GM23338 (cell line): Measurements from ENCODE around the gene GPAM. TPM values are rescaled to one million over a fixed set of nuclear protein-coding genes. Genes with fewer than 3 reads are reported as not detected.

Source experiments
- ATAC-seq: fragments of 200-7000 bp; cut with Tn5 transposase; 3 replicates; pipeline ENCODE4 v1.9.1; 2020
- DNase-seq: peaks from one replicate; pipeline ENCODE4 v3.0.0-alpha.2; 2015; ENCODE audit warnings: low spot score
- H2AFZ ChIP-seq: fragments of 200-600 bp; sonication (generic); 2 replicates; pipeline ENCODE4 v1.8.0; 2016; ENCODE audit warnings: antibody characterized with exemption, mild to moderate bottlenecking, moderate library complexity
- H3F3A ChIP-seq: fragments of 200-600 bp; sonication (generic); replicated peaks from 2 replicates; pipeline ENCODE4 v1.8.0; 2017; ENCODE audit warnings: antibody characterized with exemption, mixed run types, low read depth
- H3K27ac ChIP-seq: fragments of 200-600 bp; sonication (generic); 2 replicates; pipeline ENCODE4 v1.6.1; 2016; ENCODE audit warnings: low read depth
- H3K27me3 ChIP-seq: fragments of 200-600 bp; sonication (generic); 2 replicates; pipeline ENCODE4 v1.8.0; 2016; ENCODE audit warnings: mild to moderate bottlenecking, mixed run types, moderate library complexity; ENCODE audit not compliant: insufficient read depth
- H3K36me3 ChIP-seq: fragments of 200-600 bp; sonication (generic); 2 replicates; pipeline ENCODE4 v1.8.0; 2016; ENCODE audit warnings: mild to moderate bottlenecking; ENCODE audit not compliant: insufficient read depth
- H3K4me1 ChIP-seq: fragments of 200-600 bp; sonication (generic); 2 replicates; pipeline ENCODE4 v1.8.0; 2016; ENCODE audit warnings: mild to moderate bottlenecking, moderate library complexity; ENCODE audit not compliant: insufficient read depth
- H3K4me2 ChIP-seq: fragments of 200-600 bp; sonication (generic); 2 replicates; pipeline ENCODE4 v1.7.1; 2017; ENCODE audit warnings: mixed run types
- H3K4me3 ChIP-seq: fragments of 200-600 bp; sonication (generic); 2 replicates; pipeline ENCODE4 v1.6.1; 2016; ENCODE audit warnings: mixed run types
- H3K79me2 ChIP-seq: fragments of 200-600 bp; sonication (generic); replicated peaks from 2 replicates; pipeline ENCODE4 v1.8.0; 2017; ENCODE audit warnings: mild to moderate bottlenecking; ENCODE audit not compliant: insufficient read depth
- H3K9me2 ChIP-seq: fragments of 200-600 bp; sonication (generic); 2 replicates; pipeline ENCODE4 v1.8.0; 2017; ENCODE audit not compliant: insufficient read depth
- H4K20me1 ChIP-seq: fragments of 200-600 bp; sonication (generic); replicated peaks from 2 replicates; pipeline ENCODE4 v1.8.0; 2017; ENCODE audit warnings: mild to moderate bottlenecking; ENCODE audit not compliant: insufficient read depth
- H3K27ac Mint-ChIP-seq: 2 replicates; pipeline ENCODE4 v1.8.0; 2020; ENCODE audit warnings: inconsistent platforms, mild to moderate bottlenecking, moderate library complexity, mixed read lengths
- H3K27me3 Mint-ChIP-seq: 3 replicates; pipeline ENCODE4 v1.8.0; 2022; ENCODE audit warnings: low read depth, mild to moderate bottlenecking, moderate library complexity, mixed read lengths, inconsistent platforms; ENCODE audit not compliant: insufficient read depth, poor library complexity
- H3K36me3 Mint-ChIP-seq: 3 replicates; pipeline ENCODE4 v1.8.0; 2021; ENCODE audit warnings: low read depth, mild to moderate bottlenecking, inconsistent platforms, moderate library complexity, mixed read lengths
- H3K4me1 Mint-ChIP-seq: 3 replicates; pipeline ENCODE4 v1.8.0; 2020; ENCODE audit warnings: mild to moderate bottlenecking, inconsistent platforms, mixed read lengths
- H3K4me3 Mint-ChIP-seq: 3 replicates; pipeline ENCODE4 v1.8.0; 2021; ENCODE audit warnings: moderate library complexity, mild to moderate bottlenecking, inconsistent platforms, mixed read lengths
- H3K9me3 Mint-ChIP-seq: 3 replicates; pipeline ENCODE4 v1.8.0; 2020; ENCODE audit warnings: moderate library complexity, mild to moderate bottlenecking, inconsistent platforms, mixed read lengths
- CREB1 ChIP-seq: fragments of 250-450 bp; sonication (Bioruptor Pico); IDR thresholded peaks from 2 replicates; pipeline ENCODE4 v1.5.0; 2020; ENCODE audit warnings: low read depth, mild to moderate bottlenecking, moderate library complexity
- CTCF ChIP-seq, 2 experiments: fragments of 200-600 bp in 1 of 2; sonication (generic) in 1 of 2; conservative IDR thresholded peaks; 2 replicates each; pipeline versions ENCODE4 v1.5.1 to v1.6.1; 2016 to 2017; ENCODE audit warnings: antibody characterized with exemption in 2 of 2, low read depth in 2 of 2, mild to moderate bottlenecking in 2 of 2, moderate library complexity in 1 of 2
- EZH2 ChIP-seq: fragments of 200-600 bp; sonication (generic); IDR thresholded peaks from one replicate; pipeline ENCODE4 v1.8.0; 2017; ENCODE audit warnings: antibody characterized with exemption, mild to moderate bottlenecking, low read depth; ENCODE audit not compliant: unreplicated experiment
- EZH2phosphoT487 ChIP-seq: fragments of 200-600 bp; sonication (generic); IDR thresholded peaks from one replicate; pipeline ENCODE4 v1.8.1; 2018; ENCODE audit warnings: antibody characterized with exemption; ENCODE audit not compliant: unreplicated experiment
- JUNB ChIP-seq: IDR thresholded peaks from one replicate; pipeline ENCODE4 v1.6.1; 2016; ENCODE audit warnings: antibody characterized with exemption; ENCODE audit not compliant: unreplicated experiment
- NANOG ChIP-seq: IDR thresholded peaks from 2 replicates; pipeline ENCODE4 v1.6.1; 2016; ENCODE audit warnings: antibody characterized with exemption, borderline replicate concordance
- POLR2AphosphoS5 ChIP-seq: IDR thresholded peaks from 2 replicates; pipeline ENCODE4 v1.6.1; 2016; ENCODE audit warnings: antibody characterized with exemption, low read depth
- REST ChIP-seq: IDR thresholded peaks from one replicate; pipeline ENCODE4 v1.6.1; 2018; ENCODE audit warnings: antibody characterized with exemption; ENCODE audit not compliant: unreplicated experiment
- STAT1 ChIP-seq: IDR thresholded peaks from one replicate; pipeline ENCODE4 v1.6.1; 2016; ENCODE audit warnings: antibody characterized with exemption; ENCODE audit not compliant: unreplicated experiment
- ZNF114 ChIP-seq: fragments of 250-450 bp; sonication (Bioruptor Pico); IDR thresholded peaks from 2 replicates; pipeline ENCODE4 v1.5.0; 2020; ENCODE audit warnings: mild to moderate bottlenecking, moderate library complexity
- polyA plus RNA-seq: library from polyadenylated mRNA; unstranded; fragments of >200 nt; fragmentation: Nextera tagmentation; extraction: Ambion mirVana; gene quantifications from 2 replicates; pipeline ENCODE4 v1.2.1, GENCODE V29; 2016
- total RNA-seq: library from RNA; depleted of rRNA; stranded (reverse); fragments of >200 nt; shearing (Covaris generic); gene quantifications from 2 replicates; pipeline ENCODE4 v1.2.3, GENCODE V29; 2014
- TF ChIP-seq, protein P1 (sequence below): fragments of 250-450 bp; sonication (Bioruptor Pico); IDR thresholded peaks from 2 replicates; pipeline ENCODE4 v1.5.0; 2020; ENCODE audit warnings: mild to moderate bottlenecking, moderate library complexity

GPAM gene
- total and polyA plus RNA-seq, 2 experiments from 2014 or later, result 5.5 to 16.6 TPM

DNA sequence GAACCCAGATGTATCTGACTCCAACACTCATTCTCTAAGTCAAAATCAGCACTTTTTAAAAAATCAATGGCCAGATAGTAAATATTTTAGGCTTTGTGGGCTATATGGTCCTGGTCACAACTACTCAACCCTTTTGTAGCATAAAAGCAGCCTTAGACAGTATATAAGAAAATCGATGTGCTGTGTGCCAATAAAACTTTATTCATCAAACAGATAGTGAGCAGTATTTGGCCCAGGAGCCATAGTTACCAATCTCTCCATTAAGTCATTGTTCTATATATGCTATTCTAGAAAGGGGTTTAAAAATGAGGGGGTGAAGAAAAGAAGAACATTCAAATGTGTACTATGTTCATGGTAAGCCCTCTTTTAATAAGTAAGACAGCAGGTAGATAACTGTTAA is 18.5 kb upstream of the GPAM start:
- no peaks in the 10 kb centered on the region for H3K79me2 ChIP-seq
- Mint-ChIP-seq H3K27me3 (no peaks in the 10 kb centered on the region), H3K9me3 (peaks cover 2% of the 10 kb centered on the region; the same call in 1 of the 3 replicates), H3K4me3 (no peak overlapping the region), H3K4me1 (no peaks in the 10 kb centered on the region), H3K36me3 (no peaks in the 10 kb centered on the region), H3K27ac (no peak overlapping the region)
- no peak overlapping the region for H3K4me2 ChIP-seq
- H3F3A ChIP-seq, result no peaks in the 10 kb centered on the region
- H3K27ac ChIP-seq, result no peak overlapping the region
- H4K20me1 ChIP-seq, result no peaks in the 10 kb centered on the region
- no peaks in the 10 kb centered on the region for H3K27me3 ChIP-seq
- TF ChIP-seq POLR2AphosphoS5 (no peak), JUNB (no peak), EZH2 (no peak)
- H3K36me3 ChIP-seq, result no peaks in the 10 kb centered on the region
- H3K9me2 ChIP-seq, result peaks cover 3% of the 10 kb centered on the region; the same call in 1 of the 2 replicates
- no peak overlapping the region for H2AFZ ChIP-seq
- no peak for ATAC-seq
- DNase-seq, result no peak
- H3K4me3 ChIP-seq, result no peak overlapping the region
- no peaks in the 10 kb centered on the region for H3K4me1 ChIP-seq

DNA sequence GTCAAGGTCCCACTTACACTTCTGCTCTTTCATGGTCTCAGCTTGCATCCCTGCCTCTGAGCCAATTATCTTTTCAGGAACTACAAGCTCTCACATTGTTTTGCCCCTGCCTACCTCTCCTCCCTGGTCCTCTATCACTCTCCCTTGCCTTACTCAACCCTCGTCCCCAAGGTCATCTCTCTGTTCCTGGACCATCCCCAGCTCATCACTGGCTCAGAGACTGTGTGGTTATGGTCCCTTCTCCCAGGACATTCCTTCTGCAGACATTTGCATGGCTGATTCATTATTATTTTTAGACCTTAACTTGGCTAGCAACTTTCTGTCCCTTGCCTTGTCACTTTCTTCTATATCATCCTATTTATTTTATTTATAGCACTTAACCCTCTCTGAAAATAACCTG is 17.8 kb upstream of the GPAM start:
- Histone ChIP-seq H3F3A (no peaks in the 10 kb centered on the region), H2AFZ (no peak overlapping the region), H3K9me2 (no peaks in the 10 kb centered on the region), H3K79me2 (no peaks in the 10 kb centered on the region), H3K4me1 (no peaks in the 10 kb centered on the region), H3K4me2 (no peak overlapping the region), H3K36me3 (no peaks in the 10 kb centered on the region), H3K4me3 (no peak overlapping the region), H3K27ac (no peak overlapping the region), H3K27me3 (no peaks in the 10 kb centered on the region), H4K20me1 (no peaks in the 10 kb centered on the region)
- H3K27me3 Mint-ChIP-seq, result no peaks in the 10 kb centered on the region
- H3K27ac Mint-ChIP-seq, result no peak overlapping the region
- DNase-seq (no peak), ATAC-seq (no peak)
- no peaks in the 10 kb centered on the region for H3K36me3 Mint-ChIP-seq
- H3K4me1 Mint-ChIP-seq, result no peaks in the 10 kb centered on the region
- no peaks in the 10 kb centered on the region for H3K9me3 Mint-ChIP-seq
- H3K4me3 Mint-ChIP-seq, result no peak overlapping the region
- TF ChIP-seq POLR2AphosphoS5 (no peak), REST (no peak), EZH2 (no peak), ZNF114 (CRISPR knock-in tag) (no peak), JUNB (no peak), CREB1 (CRISPR knock-in tag) (no peak), EZH2phosphoT487 (no peak), STAT1 (no peak), CTCF (conservative IDR thresholded peaks at IDR 0.05; ENCODE audit: low read depth in 2 of 2) (no peak), NANOG (no peak)
- TF ChIP-seq, protein P1, sequence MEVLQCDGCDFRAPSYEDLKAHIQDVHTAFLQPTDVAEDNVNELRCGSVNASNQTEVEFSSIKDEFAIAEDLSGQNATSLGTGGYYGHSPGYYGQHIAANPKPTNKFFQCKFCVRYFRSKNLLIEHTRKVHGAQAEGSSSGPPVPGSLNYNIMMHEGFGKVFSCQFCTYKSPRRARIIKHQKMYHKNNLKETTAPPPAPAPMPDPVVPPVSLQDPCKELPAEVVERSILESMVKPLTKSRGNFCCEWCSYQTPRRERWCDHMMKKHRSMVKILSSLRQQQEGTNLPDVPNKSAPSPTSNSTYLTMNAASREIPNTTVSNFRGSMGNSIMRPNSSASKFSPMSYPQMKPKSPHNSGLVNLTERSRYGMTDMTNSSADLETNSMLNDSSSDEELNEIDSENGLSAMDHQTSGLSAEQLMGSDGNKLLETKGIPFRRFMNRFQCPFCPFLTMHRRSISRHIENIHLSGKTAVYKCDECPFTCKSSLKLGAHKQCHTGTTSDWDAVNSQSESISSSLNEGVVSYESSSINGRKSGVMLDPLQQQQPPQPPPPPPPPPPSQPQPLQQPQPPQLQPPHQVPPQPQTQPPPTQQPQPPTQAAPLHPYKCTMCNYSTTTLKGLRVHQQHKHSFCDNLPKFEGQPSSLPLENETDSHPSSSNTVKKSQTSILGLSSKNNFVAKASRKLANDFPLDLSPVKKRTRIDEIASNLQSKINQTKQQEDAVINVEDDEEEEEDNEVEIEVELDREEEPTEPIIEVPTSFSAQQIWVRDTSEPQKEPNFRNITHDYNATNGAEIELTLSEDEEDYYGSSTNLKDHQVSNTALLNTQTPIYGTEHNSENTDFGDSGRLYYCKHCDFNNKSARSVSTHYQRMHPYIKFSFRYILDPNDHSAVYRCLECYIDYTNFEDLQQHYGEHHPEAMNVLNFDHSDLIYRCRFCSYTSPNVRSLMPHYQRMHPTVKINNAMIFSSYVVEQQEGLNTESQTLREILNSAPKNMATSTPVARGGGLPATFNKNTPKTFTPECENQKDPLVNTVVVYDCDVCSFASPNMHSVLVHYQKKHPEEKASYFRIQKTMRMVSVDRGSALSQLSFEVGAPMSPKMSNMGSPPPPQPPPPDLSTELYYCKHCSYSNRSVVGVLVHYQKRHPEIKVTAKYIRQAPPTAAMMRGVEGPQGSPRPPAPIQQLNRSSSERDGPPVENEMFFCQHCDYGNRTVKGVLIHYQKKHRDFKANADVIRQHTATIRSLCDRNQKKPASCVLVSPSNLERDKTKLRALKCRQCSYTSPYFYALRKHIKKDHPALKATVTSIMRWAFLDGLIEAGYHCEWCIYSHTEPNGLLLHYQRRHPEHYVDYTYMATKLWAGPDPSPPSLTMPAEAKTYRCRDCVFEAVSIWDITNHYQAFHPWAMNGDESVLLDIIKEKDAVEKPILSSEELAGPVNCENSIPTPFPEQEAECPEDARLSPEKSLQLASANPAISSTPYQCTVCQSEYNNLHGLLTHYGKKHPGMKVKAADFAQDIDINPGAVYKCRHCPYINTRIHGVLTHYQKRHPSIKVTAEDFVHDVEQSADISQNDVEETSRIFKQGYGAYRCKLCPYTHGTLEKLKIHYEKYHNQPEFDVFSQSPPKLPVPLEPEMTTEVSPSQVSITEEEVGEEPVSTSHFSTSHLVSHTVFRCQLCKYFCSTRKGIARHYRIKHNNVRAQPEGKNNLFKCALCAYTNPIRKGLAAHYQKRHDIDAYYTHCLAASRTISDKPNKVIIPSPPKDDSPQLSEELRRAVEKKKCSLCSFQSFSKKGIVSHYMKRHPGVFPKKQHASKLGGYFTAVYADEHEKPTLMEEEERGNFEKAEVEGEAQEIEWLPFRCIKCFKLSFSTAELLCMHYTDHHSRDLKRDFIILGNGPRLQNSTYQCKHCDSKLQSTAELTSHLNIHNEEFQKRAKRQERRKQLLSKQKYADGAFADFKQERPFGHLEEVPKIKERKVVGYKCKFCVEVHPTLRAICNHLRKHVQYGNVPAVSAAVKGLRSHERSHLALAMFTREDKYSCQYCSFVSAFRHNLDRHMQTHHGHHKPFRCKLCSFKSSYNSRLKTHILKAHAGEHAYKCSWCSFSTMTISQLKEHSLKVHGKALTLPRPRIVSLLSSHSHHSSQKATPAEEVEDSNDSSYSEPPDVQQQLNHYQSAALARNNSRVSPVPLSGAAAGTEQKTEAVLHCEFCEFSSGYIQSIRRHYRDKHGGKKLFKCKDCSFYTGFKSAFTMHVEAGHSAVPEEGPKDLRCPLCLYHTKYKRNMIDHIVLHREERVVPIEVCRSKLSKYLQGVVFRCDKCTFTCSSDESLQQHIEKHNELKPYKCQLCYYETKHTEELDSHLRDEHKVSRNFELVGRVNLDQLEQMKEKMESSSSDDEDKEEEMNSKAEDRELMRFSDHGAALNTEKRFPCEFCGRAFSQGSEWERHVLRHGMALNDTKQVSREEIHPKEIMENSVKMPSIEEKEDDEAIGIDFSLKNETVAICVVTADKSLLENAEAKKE (CRISPR knock-in tag), result no peak
